GM12873 (cell line): ENCODE measurements around the gene C1orf159.

Source experiments
- CTCF ChIP-seq: IDR thresholded peaks from 2 replicates; pipeline ENCODE4 v1.5.1; 2012; ENCODE audit warnings: low read depth, mild to moderate bottlenecking, moderate library complexity, low read length, control low read depth; ENCODE audit not compliant: insufficient read depth; ENCODE audit errors: missing control alignments

Gene C1orf159

GRCh38 chr1:1141244-1141910 lies 25.5 kb upstream of the C1orf159 start:
- no peak for TF ChIP-seq CTCF

- TF ChIP-seq CTCF = no peak
These were observed 24.8 kb upstream of the C1orf159 start for GRCh38 chr1:1140673-1141072.

- no peak for TF ChIP-seq CTCF
These were observed 21.6 kb upstream of the C1orf159 start for GRCh38 chr1:1137256-1138045.

- no peak for TF ChIP-seq CTCF
These were observed 20.8 kb upstream of the C1orf159 start for GRCh38 chr1:1136547-1137230.

- TF ChIP-seq CTCF = no peak
These were observed 19.6 kb upstream of the C1orf159 start for GRCh38 chr1:1135339-1136136.

- no peak for TF ChIP-seq CTCF
These were observed 18.5 kb upstream of the C1orf159 start for GRCh38 chr1:1134300-1134970.
